ENCODE results near the gene ADGB.

DNA sequence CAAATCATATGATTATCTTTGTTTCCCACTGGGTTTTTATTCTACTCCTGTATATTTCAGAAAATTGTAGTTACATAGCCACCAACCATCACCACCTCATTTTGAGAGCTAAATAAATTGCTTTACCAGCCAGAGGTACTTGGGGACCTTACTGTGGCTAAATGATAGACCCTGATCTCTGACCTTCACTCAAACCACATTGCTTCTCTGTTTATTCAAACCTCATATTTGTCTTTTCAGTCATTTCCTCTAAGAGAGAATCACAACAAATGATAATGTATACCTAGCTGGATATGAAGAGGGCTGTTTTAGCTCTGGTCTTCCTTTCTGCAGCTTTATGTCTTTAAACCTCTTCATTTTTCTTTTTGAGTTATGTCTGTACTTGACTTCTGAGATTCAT is 142.8 kb downstream of the ADGB start:
- TF ChIP-seq EZH2 (IDR thresholded peaks at IDR 0.05; ENCODE audit: low read length, unreplicated experiment) = no peak
- TF ChIP-seq, protein P1, sequence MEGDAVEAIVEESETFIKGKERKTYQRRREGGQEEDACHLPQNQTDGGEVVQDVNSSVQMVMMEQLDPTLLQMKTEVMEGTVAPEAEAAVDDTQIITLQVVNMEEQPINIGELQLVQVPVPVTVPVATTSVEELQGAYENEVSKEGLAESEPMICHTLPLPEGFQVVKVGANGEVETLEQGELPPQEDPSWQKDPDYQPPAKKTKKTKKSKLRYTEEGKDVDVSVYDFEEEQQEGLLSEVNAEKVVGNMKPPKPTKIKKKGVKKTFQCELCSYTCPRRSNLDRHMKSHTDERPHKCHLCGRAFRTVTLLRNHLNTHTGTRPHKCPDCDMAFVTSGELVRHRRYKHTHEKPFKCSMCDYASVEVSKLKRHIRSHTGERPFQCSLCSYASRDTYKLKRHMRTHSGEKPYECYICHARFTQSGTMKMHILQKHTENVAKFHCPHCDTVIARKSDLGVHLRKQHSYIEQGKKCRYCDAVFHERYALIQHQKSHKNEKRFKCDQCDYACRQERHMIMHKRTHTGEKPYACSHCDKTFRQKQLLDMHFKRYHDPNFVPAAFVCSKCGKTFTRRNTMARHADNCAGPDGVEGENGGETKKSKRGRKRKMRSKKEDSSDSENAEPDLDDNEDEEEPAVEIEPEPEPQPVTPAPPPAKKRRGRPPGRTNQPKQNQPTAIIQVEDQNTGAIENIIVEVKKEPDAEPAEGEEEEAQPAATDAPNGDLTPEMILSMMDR (conservative IDR thresholded peaks at IDR 0.05; ENCODE audit: low read depth, low read length) = no peak
- no peak for TF ChIP-seq EZH2phosphoT487 (IDR thresholded peaks at IDR 0.05; ENCODE audit: borderline replicate concordance, low read length)
